ENCODE data around the gene NFYC.

The NFYC gene

GRCh38 chr1:40798366-40799281 lies 107.1 kb downstream of the NFYC start:
- no peak for DNase-seq (ENCODE audit: low read depth)

DNA sequence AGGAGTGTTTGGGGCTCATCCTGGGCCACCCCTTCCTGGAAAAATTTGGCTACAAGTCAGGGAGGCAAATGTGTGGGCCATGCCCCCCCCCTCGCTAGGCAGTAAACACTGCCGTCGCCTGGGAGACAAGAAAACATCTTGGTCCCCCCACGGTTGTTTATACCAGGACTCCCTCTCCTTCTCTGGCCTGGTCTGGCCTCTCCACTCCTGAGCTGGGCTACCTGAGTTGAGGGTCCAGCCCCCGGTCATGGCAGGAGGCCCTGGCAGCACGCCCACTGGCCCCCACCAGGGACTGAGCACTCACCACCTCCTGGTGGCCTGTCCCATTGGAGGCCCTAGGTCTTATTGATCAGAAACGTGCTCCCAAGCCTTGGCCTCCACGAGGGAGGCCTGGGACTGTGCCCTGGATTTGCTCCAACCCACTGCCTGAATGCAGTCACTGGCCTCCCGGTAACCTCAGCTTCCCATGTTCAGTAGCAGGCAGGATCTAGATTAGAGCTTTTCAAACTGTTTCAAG lies 107.9 kb downstream of the NFYC start:
- DNase-seq (ENCODE audit: low read depth) = no peak

DNA sequence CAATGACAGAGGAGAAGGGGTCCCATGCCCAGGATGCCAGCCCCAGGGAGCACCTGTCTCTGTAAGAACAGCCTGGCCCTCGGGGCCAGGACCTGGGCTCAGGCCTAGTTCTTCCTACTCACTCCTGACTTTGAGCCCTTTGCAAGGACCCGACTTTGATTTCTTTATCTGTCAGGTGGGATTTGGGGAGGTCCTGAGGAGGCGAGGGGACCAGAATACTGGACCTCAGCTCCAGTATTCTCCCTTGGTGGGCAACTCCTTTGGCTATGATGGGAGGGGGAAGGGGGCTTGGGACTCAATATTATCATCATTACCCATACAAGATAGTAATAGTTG lies 110.2 kb downstream of the NFYC start:
- no peak for DNase-seq (ENCODE audit: low read depth)

GRCh38 chr1:40802078-40802741 lies 110.7 kb downstream of the NFYC start:
- DNase-seq (ENCODE audit: low read depth) = peak; percentile 79

GRCh38 chr1:40802742-40803113 lies 111.2 kb downstream of the NFYC start:
- no peak for DNase-seq (ENCODE audit: low read depth)

DNA sequence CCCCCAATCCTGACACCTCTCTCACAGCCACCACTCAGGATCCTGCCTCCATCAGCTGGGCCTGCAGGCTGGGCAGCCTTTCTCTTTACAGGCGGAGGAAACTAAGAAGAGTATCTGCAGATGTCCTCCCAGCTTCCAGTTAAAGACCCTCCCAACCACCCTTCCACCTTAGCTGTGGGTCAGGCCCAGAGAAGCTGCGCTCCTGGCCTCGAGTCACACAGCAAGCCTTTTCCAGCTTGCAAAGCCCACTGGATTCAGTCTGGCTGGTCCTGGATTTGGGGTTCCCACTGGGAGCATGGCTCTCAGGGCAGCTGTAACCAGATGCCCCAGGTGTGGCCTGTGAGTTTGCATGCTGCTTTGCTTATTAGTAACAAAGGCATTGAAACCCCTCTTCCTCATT lies 111.9 kb downstream of the NFYC start:
- DNase-seq (ENCODE audit: low read depth) = no peak

DNA sequence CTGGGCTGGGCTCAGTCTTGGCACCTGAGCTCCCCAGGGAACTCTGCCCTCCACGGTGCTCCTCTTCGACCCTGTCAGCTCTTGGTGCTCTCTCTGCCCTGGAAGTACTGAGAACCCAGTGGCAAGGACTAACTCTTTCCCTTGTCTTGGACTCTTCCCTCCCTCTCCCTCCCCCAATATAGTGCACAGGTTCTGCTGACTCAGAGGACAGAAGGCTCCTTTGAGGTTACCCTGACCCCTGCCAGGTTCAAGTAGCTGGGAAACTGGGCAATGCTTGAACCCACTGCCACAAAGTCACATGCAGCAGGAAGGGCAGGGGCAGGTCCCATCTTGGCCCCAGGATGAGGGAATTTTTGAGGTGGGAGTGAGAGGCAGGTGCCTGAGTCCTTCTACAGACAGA lies 112.4 kb downstream of the NFYC start:
- DNase-seq (ENCODE audit: low read depth) = no peak

- DNase-seq (ENCODE audit: low read depth) = no peak
Measured at GRCh38 chr1:40806240-40806639, 114.7 kb downstream of the NFYC start.

DNA sequence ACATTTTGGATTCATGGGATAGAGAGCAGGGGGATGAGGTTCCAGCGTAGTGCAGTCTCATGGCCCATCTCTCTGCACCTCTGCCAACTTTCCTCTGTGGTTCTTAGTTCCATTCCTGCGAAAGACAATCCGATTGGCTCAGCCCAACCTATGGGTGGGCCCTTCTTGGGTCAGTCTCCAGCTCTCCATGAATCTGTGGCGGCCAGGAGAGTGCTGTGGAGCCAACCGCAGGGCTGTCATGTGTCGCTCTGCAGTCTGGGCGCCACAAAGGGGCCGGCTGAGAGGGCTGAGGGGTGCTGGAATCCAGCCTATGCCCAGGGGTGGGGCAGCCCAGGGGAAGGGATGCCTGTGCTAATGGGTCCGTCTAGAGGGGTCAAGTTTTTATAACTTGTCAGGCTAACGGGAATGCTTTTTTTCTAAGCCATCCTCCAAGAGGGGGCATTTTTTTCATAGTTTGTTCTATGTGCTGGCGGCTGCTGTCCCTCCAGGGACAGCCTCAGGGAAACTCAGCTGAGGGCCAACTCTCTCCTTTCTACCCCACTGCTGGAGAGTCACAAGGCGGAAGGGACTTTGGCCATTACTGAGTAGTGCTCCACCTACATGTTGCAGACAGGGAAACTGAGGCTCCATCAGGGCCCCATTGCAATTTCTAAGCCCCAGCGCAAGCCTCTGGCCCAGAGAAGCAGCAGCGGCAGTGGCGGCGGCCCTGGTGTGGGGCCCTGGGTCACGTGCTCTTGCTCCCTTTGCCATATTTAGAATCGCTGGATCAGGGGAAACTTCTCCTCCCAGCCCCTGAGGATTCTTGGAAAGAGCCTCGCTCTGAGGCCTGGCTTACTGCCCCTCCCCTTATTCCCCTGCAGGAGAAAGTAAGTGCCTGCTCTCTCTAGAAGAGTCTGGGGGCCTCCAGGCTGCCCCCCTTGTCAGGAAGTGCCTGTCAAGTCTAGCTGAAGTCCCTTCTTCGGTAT lies 115.5 kb downstream of the NFYC start:
- no peak for DNase-seq (ENCODE audit: low read depth)

DNA sequence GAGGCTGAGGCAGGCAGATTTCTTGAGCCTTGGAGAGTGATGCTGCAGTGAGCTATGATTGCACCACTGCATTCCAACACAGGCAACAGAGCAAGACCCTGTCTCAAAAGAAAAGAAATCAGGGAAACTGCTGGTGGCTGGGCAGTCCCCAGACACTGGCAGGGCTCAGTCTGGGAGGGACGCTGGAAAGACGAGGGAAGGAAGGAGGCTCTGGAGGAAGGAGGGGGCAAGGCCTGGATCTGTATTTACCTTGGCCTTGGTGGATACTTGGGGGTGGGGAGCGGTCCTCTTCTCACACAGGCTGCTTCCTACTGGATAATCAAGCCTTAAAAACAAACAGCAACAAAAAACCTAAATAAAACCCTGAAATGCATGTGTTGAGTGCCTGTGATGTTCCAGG lies 116.5 kb downstream of the NFYC start:
- DNase-seq (ENCODE audit: low read depth) = no peak

DNA sequence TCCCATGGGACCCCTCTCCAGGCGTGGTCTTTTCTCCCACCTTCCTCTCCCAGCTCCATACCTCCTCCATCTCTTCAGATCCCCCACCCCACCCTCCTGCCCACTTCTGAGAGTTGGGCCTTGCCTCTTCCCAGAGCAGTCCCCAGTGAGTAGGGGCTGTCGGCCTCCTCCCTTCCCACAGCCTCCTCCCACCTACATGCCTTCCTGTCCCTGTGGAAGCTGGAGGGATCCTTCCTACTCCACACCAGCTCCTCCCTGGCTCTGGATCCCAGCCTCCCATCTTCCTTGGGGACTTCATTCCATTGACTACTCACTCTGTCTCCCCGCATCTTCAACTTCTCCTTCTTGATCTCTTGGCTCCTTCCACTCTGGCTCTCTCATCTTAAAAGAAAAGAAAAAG lies 116.9 kb downstream of the NFYC start:
- no peak for DNase-seq (ENCODE audit: low read depth)

GRCh38 chr1:40808909-40809308 lies 117.4 kb downstream of the NFYC start:
- no peak for DNase-seq (ENCODE audit: low read depth)

DNA sequence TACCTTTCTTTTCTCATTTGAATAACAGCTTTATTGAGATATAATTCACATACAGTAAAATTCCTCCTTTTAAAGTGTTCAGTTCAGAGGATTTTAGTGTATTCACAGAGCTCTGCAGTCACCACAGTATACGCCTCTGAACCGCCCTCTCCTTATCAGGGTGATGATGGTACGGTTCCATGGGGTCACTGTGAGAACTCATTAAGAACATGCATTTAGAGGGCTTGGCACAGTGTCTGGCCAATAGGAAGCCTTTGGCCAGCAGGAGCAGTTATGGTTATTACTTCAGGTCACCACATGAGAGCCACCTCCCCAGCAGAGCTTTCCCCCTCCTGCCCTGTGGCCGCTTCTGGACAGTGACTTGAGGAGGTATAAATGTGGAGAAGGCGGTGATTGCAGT lies 119.4 kb downstream of the NFYC start:
- no peak for DNase-seq (ENCODE audit: low read depth)

- DNase-seq (ENCODE audit: low read depth) = no peak
Measured at GRCh38 chr1:40815420-40815819, 123.9 kb downstream of the NFYC start.

DNA sequence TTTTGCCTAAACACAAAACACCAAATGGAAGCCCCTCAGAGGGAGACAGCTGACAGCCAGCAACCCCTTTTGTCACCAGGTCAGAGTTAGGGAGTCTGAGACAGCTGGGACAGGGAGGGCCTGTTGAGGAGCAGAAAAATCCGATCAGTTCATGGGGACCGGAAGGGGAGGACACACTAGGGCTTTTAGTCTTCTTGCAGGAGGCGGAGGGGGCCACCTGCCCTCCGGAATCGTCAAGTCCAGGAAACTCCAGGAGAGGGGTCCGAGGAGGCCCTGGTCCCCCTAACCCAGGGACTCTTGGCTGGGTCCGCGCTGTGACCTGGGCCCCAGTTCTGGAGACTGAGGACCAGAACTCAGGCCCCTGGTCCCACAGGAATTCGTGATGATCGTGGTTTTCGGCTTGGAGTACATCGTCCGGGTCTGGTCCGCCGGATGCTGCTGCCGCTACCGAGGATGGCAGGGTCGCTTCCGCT lies 126.3 kb downstream of the NFYC start:
- no peak for DNase-seq (ENCODE audit: low read depth)

DNA sequence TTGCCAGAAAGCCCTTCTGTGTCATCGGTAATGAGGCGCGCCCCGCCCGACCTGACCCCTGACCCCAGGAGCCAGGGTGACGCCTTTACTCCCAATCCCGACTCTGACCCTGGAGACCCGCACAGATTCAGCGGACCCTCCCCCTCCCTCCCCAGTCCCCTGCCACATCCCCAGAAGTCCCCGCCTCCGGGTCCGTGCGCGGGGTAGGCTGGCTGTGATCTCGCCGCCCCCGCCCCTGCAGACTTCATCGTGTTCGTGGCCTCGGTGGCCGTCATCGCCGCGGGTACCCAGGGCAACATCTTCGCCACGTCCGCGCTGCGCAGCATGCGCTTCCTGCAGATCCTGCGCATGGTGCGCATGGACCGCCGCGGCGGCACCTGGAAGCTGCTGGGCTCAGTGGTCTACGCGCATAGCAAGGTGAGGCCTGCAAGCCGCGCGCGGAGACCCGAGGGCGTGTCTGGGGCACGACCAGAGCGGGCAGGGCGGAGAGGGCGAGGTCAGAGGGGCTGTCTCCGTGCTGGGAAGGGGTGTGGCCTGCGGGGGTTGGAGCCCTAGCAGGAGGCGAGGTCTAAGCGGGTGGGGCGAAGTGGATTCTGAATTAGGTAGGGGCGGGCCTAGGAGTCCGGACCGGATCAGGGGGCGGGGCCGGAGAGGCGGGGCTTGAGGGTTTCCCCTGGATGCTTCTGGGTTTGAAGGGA lies 126.9 kb downstream of the NFYC start:
- DNase-seq (ENCODE audit: low read depth) = peak; percentile 80

GRCh38 chr1:40819101-40819500 lies 127.6 kb downstream of the NFYC start:
- no peak for DNase-seq (ENCODE audit: low read depth)

DNA sequence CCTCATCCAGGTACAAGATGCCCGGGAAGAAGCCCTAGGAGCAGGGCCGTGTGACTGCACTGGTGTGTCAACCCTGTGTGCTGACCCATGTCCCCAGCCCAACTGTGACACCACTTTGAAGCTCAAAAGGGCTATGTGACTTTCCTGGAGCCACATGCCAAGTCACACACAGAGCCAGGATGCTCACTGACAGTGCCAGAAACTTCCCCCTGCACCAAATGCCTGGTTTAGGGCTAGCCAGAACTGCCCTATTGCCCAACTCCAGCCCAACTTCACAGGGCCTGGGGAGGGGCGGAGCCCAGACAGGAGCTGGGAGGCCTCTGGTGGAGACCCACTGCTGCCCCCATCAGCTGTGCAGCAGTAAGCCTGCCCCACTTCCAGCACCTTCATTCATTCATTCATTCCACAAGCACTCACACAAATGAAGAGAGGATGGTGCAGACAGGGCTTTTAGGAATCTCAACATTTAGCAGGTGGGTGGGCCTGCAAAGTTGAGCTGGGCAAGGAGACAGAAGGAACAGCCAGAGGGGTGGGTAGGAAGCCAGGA lies 128.8 kb downstream of the NFYC start:
- DNase-seq (ENCODE audit: low read depth) = no peak
